HG02943 (cell line): ENCODE measurements around the gene SLC27A5.

Experiments used
- ATAC-seq: cut with Tn5 transposase; IDR thresholded peaks from one replicate; pipeline ENCODE4 v1.9.1; 2021; ENCODE audit warnings: mild to moderate bottlenecking, low read depth, moderate library complexity; ENCODE audit not compliant: unreplicated experiment

Gene SLC27A5

GRCh38 chr19:58535857-58536256 is 24.1 kb upstream of the SLC27A5 start:
- ATAC-seq = no peak

DNA sequence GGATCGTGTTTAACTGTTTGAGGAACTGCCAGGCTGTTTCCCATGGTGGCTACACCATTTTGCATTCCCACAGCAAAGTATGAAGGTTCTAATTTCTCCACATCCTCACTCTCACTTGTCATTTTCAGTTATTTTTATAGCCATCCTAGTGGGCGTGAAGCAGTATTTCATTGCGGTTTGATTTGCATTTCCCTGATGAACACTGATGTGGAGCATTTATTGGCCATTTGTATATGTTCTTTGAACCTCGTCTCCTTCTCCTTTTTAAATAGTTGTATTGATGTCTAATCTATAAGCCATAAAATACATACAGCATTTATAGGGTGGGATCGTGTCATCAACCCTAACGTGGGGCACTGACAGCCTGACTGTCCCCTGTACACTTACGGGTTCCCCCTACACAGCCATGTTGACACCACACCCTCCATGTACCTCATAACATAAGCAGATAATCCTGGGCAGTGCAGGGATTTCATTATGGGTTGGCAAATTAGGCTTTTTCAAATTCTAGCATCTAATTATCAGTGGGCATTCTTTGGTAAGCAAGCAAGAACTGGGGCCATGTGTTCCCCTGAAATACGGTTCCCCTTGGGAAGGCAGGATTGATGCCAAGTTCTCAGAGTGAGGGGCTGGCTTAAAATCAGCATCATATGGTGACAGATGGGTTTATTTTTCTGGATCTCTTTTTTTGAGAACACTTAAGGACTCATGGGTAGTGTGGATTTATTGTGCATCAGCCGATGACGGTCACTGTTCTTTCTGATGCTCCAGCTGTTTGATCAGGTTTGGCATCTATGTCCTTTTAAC is 19.4 kb upstream of the SLC27A5 start:
- no peak for ATAC-seq

DNA sequence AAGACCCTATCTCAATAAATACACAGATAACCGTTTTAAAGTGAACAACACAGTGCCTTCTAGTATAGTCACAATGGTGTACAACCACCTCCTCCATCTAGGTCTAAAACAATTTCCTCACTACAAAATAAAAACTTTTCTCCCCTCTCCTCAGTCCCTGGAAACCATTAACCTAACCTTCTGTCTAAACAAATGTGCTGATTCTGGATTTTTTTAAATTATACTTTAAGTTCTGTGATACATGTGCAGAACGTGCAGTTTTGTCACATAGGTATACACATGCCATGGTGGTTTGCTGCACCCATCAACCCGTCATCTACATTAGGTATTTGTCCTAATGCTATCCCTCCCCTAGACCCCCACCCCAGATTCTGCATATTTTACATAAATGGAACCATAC is 17.6 kb upstream of the SLC27A5 start:
- no peak for ATAC-seq

- ATAC-seq = no peak
These were observed 10.9 kb upstream of the SLC27A5 start for GRCh38 chr19:58522709-58523108.

DNA sequence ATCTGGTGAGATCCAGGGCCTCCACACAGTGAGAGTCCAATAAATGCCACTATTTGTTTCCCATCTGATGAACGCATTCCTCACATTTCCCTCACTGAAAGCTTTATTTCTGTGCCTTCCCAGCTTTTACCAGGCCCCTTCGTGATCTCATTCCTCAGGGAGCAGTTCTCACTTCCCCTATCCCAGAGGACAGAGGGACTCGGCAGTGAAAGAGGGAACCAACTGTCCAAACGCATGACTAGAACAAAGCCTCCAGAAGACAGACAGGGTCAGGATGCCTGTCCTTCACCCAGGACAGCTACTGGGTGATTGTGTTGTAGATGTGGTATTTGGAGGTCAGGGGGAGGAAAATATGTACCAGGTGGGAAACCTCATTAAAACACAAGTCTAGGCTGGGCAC is 9.9 kb upstream of the SLC27A5 start:
- ATAC-seq = no peak

DNA sequence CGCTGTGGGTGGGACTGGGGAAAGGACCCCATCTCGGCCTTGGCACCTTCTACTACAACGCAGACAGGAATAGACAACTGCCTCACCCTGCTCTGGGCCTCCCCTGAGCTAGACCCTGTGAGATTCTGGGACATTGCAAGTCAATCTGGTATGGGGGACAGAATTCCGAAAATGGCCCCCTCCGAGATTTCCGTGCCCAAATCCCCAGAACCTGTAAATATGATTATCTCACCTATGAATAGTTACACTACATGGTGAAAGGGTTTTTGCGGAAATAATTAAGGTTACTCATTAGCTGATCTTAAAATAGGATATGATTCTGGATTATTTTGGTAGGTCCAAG is 8.4 kb upstream of the SLC27A5 start:
- ATAC-seq = no peak

DNA sequence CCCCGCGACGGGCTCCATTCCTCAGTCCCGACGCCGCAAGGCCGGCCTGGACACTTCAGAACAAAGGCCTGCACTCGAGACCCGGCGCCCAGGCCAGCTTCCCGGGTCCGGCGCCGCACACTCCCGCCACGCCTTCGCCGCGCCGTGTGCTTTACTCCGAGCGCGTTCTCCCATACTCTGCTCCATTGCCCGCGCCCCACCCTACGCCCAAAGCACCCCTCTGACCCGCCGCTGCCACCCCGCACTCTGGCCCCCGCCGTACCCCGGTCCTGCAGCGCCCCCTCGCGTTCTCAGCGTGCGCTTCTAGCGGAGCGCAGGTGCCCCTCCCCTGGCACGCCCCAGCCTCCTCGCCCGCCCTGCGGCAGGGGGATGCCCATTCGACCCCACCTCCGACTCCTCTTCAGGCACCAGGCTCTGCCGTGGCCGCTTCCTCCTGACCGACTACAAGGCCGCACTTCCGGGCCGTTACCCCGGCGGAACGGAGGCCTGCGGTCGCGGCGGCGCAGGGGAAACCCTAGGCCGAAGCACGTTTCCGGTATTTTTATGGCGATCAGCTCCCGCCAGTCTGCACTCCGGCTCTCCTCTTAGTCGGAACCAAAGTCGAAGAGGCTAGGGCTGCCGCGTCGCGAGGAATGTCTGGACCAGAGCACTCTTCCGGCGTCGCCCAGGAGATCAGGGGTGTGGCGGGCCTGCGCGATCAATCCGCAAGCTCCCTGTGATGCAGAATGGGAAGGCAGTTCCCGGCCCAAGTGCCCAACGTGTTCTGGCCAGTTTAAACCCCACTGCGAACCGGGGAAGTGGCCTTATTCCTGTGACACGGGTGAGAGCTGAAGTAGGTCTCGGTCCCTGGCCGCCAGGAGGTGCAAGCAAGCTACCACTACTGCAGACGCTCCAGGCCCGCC is 7.8 kb upstream of the SLC27A5 start, which contains the start of gene ZBTB45:
TSS of gene ZBTB45 (minus strand) at position 456 of the 902 bp plus-strand sequence. CDS start 2,137 bp downstream, outside the sequence.
- ATAC-seq = peak; percentile 84

DNA sequence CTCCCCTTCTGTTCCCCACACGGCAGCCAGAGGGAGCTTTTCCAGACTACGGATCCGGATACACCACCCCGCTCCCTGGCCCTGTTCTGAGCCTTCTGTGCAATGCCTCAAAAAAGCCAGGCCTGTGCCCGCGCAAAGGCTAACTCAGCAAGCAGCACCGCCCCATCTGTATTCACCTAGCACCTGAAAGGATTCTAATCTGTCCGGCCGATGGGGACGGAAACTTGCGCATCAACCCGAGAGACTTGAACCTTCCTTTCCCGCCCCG is 7.2 kb upstream of the SLC27A5 start:
- peak; percentile 14 for ATAC-seq

GRCh38 chr19:58518256-58519086 is 6.7 kb upstream of the SLC27A5 start:
- no peak for ATAC-seq

GRCh38 chr19:58516964-58517833 is 5.4 kb upstream of the SLC27A5 start:
- ATAC-seq = no peak

DNA sequence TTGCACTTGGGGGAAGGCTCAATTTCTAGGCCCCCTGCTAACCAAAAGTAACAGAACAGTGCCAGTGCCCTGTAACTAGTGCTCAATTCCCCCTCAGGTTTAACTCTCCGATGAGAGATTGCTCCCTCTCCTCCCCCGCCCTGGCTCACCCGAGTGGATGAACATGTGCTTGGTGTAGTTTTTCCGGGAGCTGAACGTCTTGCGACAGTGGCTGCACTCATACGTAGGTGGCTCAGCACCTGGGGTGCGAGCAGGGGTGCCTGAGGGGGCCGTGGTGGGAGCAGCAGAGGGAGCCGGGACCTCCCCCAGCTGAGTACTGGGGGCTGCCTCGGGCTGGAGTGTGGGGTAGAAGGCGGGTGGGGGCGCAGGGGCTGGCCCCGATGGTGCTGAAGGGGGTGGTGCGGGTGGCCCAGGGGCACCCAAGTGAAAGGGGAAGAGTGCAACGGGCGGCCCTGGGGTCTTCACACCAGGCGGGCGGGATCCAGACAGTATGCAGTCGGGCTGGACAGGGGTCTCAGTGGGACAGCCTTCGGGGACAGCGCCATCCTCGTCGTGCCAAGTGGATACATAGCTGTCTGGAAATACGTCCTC is 4.5 kb upstream of the SLC27A5 start:
- ATAC-seq = no peak

DNA sequence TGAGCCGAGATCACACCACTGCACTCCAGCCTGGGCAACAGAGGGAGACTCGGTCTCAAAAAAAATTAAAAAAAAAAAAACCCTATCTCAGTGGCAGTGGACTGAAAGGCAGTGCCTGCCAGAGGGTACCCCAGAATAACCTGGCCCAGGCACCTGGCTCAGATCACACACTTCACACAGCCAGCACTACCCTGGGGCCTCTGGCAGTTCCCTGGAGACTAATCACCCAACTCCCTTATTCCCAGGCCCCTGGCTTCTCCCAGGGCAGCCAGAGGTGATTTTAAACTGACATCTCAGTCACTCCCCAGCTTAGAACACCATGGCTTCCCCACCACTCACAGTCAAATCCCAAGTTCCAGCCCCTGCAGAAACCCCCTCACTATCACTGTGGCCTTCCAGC is 3.5 kb upstream of the SLC27A5 start:
- ATAC-seq = no peak

- no peak for ATAC-seq
These were observed 2.8 kb upstream of the SLC27A5 start for GRCh38 chr19:58514564-58515022.

GRCh38 chr19:58513694-58514563 is 2.1 kb upstream of the SLC27A5 start:
- no peak for ATAC-seq

DNA sequence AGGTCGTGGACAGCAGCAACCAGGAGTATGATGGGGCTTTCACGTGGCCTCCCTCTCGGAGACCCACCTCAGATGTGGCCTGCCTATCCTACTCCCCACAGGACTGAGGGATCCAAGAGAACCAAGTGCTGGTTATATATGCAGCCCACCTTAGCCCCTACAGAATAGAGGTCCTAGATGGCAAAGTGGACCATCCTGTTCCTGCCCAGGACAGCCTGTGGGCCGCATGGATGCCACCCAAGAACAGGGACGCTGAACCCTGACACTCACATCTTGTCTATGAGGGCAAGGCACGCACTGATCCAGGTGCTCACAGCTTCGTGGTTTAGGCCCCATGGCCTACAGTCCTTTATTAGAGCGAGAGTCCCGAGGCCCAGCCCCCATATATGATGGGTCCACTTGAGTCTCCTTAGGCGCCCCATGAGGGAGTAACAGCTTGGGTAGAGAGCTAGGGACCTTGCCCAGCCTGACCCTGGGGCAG is 1.5 kb upstream of the SLC27A5 start:
- ATAC-seq = no peak

GRCh38 chr19:58510084-58510862 is 1.5 kb downstream of the SLC27A5 start:
- no peak for ATAC-seq

DNA sequence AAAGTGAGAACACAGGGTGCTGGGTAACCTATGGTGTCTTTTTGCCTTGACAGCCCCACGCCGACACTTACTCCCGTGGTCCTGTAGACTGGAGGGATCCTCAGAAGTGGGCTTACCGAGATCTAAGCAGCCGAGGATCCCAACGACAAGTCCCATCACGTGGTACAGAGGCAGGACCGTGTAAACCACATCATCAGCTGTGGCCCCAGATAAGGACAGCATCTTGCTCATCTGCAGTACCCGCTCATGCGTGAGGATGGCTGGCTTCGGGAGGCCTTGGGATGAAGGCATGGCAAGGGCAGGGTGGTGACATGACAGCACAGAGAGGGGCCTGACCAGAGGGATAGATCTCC is 2.1 kb downstream of the SLC27A5 start:
- ATAC-seq = no peak
